BLaER1 (cell line): ENCODE results near the gene KCNIP4.
"Not testable (repeated sequence)": the region's sequence is repeated elsewhere in the genome, so short reads cannot be mapped to it uniquely, and the experiment has no call there.

Source experiments
- H3K27ac ChIP-seq: shearing (Covaris generic); formaldehyde crosslinking; 2 replicates; pipeline ENCODE4 v1.8.1; 2022
- H3K27me3 ChIP-seq: shearing (Covaris generic); formaldehyde crosslinking; 2 replicates; pipeline ENCODE4 v1.8.1; 2022
- H3K36me3 ChIP-seq: shearing (Covaris generic); formaldehyde crosslinking; 2 replicates; pipeline ENCODE4 v1.8.1; 2022
- H3K4me1 ChIP-seq: shearing (Covaris generic); formaldehyde crosslinking; 2 replicates; pipeline ENCODE4 v1.8.1; 2022
- H3K4me2 ChIP-seq: shearing (Covaris generic); formaldehyde crosslinking; 2 replicates; pipeline ENCODE4 v1.8.1; 2022
- H3K4me3 ChIP-seq: shearing (Covaris generic); formaldehyde crosslinking; 2 replicates; pipeline ENCODE4 v1.8.1; 2022
- H3K9ac ChIP-seq: shearing (Covaris generic); formaldehyde crosslinking; 2 replicates; pipeline ENCODE4 v1.8.1; 2022
- H3K9me3 ChIP-seq: shearing (Covaris generic); formaldehyde crosslinking; 2 replicates; pipeline ENCODE4 v1.8.1; 2022
- H4K20me1 ChIP-seq: shearing (Covaris generic); formaldehyde crosslinking; 2 replicates; pipeline ENCODE4 v1.8.1; 2022
- Cebpa-rat ChIP-seq: shearing (Covaris generic); IDR thresholded peaks from 2 replicates; pipeline ENCODE4 v1.8.1; 2022

KCNIP4 gene

GRCh38 chr4:21367567-21367966 is 581.0 kb downstream of the KCNIP4 start:
- Histone ChIP-seq H4K20me1 (no peaks in the 10 kb centered on the region), H3K4me3 (no peak overlapping the region), H3K27ac (no peak overlapping the region), H3K9ac (no peak overlapping the region), H3K9me3 (no peaks in the 10 kb centered on the region), H3K4me2 (no peak overlapping the region), H3K4me1 (no peaks in the 10 kb centered on the region), H3K27me3 (no peaks in the 10 kb centered on the region), H3K36me3 (no peaks in the 10 kb centered on the region)
- TF ChIP-seq Cebpa-rat: no peak

GRCh38 chr4:21366840-21367239 is 581.7 kb downstream of the KCNIP4 start:
- TF ChIP-seq Cebpa-rat: no peak

GRCh38 chr4:21366312-21366711 is 582.3 kb downstream of the KCNIP4 start:
- no peaks in the 10 kb centered on the region for H4K20me1 ChIP-seq
- no peaks in the 10 kb centered on the region for H3K36me3 ChIP-seq
- no peaks in the 10 kb centered on the region for H3K27me3 ChIP-seq
- no peak overlapping the region for H3K4me3 ChIP-seq
- no peaks in the 10 kb centered on the region for H3K4me1 ChIP-seq
- no peaks in the 10 kb centered on the region for H3K9me3 ChIP-seq
- no peak overlapping the region for H3K9ac ChIP-seq
- H3K27ac ChIP-seq: no peak overlapping the region
- no peak overlapping the region for H3K4me2 ChIP-seq
- no peak for TF ChIP-seq Cebpa-rat

More at GRCh38 chr4:21366840-21367239, 581.7 kb downstream of the KCNIP4 start:
- Histone ChIP-seq H3K27ac (no peak overlapping the region), H3K27me3 (no peaks in the 10 kb centered on the region), H3K4me1 (no peaks in the 10 kb centered on the region), H3K9me3 (no peaks in the 10 kb centered on the region), H4K20me1 (no peaks in the 10 kb centered on the region), H3K36me3 (no peaks in the 10 kb centered on the region), H3K9ac (no peak overlapping the region), H3K4me3 (no peak overlapping the region), H3K4me2 (no peak overlapping the region)

- Histone ChIP-seq H3K36me3 (no peaks in the 10 kb centered on the region), H4K20me1 (no peaks in the 10 kb centered on the region), H3K9ac (no peak overlapping the region), H3K4me3 (no peak overlapping the region), H3K4me1 (no peaks in the 10 kb centered on the region), H3K9me3 (no peaks in the 10 kb centered on the region), H3K4me2 (no peak overlapping the region), H3K27ac (no peak overlapping the region), H3K27me3 (no peaks in the 10 kb centered on the region)
- TF ChIP-seq Cebpa-rat: no peak
Measured at GRCh38 chr4:21363701-21364100, 584.9 kb downstream of the KCNIP4 start.

- not testable (repeated sequence) for H4K20me1 ChIP-seq, H3K4me3 ChIP-seq, H3K4me1 ChIP-seq, H3K9ac ChIP-seq, H3K27me3 ChIP-seq, H3K9me3 ChIP-seq, H3K27ac ChIP-seq, H3K36me3 ChIP-seq, H3K4me2 ChIP-seq
Measured at GRCh38 chr4:21352354-21352753, 596.2 kb downstream of the KCNIP4 start.

- Histone ChIP-seq H3K36me3 (no peaks in the 10 kb centered on the region), H3K27ac (no peak overlapping the region), H3K4me1 (no peaks in the 10 kb centered on the region), H3K9me3 (0 out of 2 replicates have a peak, but pooled peaks cover 2% of the 10 kb centered on the region), H3K4me2 (no peak overlapping the region), H4K20me1 (no peaks in the 10 kb centered on the region), H3K9ac (no peak overlapping the region), H3K4me3 (no peak overlapping the region), H3K27me3 (no peaks in the 10 kb centered on the region)
- TF ChIP-seq Cebpa-rat: no peak
Measured at GRCh38 chr4:21347142-21347541, 601.4 kb downstream of the KCNIP4 start.

- H4K20me1 ChIP-seq: no peaks in the 10 kb centered on the region
- H3K4me3 ChIP-seq: no peak overlapping the region
- H3K4me2 ChIP-seq: no peak overlapping the region
- H3K9me3 ChIP-seq: peaks cover 6% of the 10 kb centered on the region
- no peak for TF ChIP-seq Cebpa-rat
- H3K9ac ChIP-seq: no peak overlapping the region
- no peaks in the 10 kb centered on the region for H3K27me3 ChIP-seq
- H3K27ac ChIP-seq: no peak overlapping the region
- H3K4me1 ChIP-seq: no peaks in the 10 kb centered on the region
- no peaks in the 10 kb centered on the region for H3K36me3 ChIP-seq
Measured at GRCh38 chr4:21327976-21328700, 620.4 kb downstream of the KCNIP4 start.

- no peak overlapping the region for H3K9ac ChIP-seq
- H3K27ac ChIP-seq: no peak overlapping the region
- no peak overlapping the region for H3K4me3 ChIP-seq
- no peaks in the 10 kb centered on the region for H3K36me3 ChIP-seq
- no peaks in the 10 kb centered on the region for H3K27me3 ChIP-seq
- no peak for TF ChIP-seq Cebpa-rat
- H3K9me3 ChIP-seq: peaks cover 6% of the 10 kb centered on the region
- H4K20me1 ChIP-seq: no peaks in the 10 kb centered on the region
- H3K4me1 ChIP-seq: no peaks in the 10 kb centered on the region
- no peak overlapping the region for H3K4me2 ChIP-seq
Measured at GRCh38 chr4:21320034-21320433, 628.5 kb downstream of the KCNIP4 start.

GRCh38 chr4:21307709-21308108 is 640.9 kb downstream of the KCNIP4 start:
- H3K27me3 ChIP-seq: no peaks in the 10 kb centered on the region
- H3K4me1 ChIP-seq: no peaks in the 10 kb centered on the region
- H3K4me2 ChIP-seq: no peak overlapping the region
- no peaks in the 10 kb centered on the region for H3K9me3 ChIP-seq
- H3K36me3 ChIP-seq: no peaks in the 10 kb centered on the region
- no peak overlapping the region for H3K4me3 ChIP-seq
- H3K9ac ChIP-seq: no peak overlapping the region
- H3K27ac ChIP-seq: no peak overlapping the region
- no peak for TF ChIP-seq Cebpa-rat
- H4K20me1 ChIP-seq: no peaks in the 10 kb centered on the region

GRCh38 chr4:21304540-21304887 is 644.1 kb downstream of the KCNIP4 start:
- H3K4me3 ChIP-seq: no peak overlapping the region
- no peak for TF ChIP-seq Cebpa-rat
- H4K20me1 ChIP-seq: no peaks in the 10 kb centered on the region
- H3K9ac ChIP-seq: no peak overlapping the region
- H3K4me1 ChIP-seq: no peaks in the 10 kb centered on the region
- no peak overlapping the region for H3K4me2 ChIP-seq
- H3K9me3 ChIP-seq: no peaks in the 10 kb centered on the region
- H3K27me3 ChIP-seq: no peaks in the 10 kb centered on the region
- H3K27ac ChIP-seq: no peak overlapping the region
- no peaks in the 10 kb centered on the region for H3K36me3 ChIP-seq

GRCh38 chr4:21290562-21290961 is 658.0 kb downstream of the KCNIP4 start:
- no peaks in the 10 kb centered on the region for H3K27me3 ChIP-seq
- H4K20me1 ChIP-seq: no peaks in the 10 kb centered on the region
- H3K4me1 ChIP-seq: peaks cover 18% of the 10 kb centered on the region
- H3K4me3 ChIP-seq: no peak overlapping the region
- no peak for TF ChIP-seq Cebpa-rat
- H3K9me3 ChIP-seq: no peaks in the 10 kb centered on the region
- H3K9ac ChIP-seq: no peak overlapping the region
- peak overlapping the region; percentile 47 for H3K4me2 ChIP-seq
- H3K36me3 ChIP-seq: no peaks in the 10 kb centered on the region
- H3K27ac ChIP-seq: no peak overlapping the region
